Epithelial cell of esophagus (primary cell): ENCODE data around the gene HLA-E.

Experiments used
- DNase-seq: peaks from one replicate; pipeline ENCODE4 v3.0.0; 2010; ENCODE audit warnings: low read depth
- H3K4me3 ChIP-seq: 2 replicates; pipeline ENCODE4 v1.5.1; 2011; ENCODE audit warnings: mild to moderate bottlenecking, low read length, control low read depth
- TF ChIP-seq, protein P1 (sequence below): IDR thresholded peaks from 2 replicates; pipeline ENCODE4 v1.5.1; 2011; ENCODE audit warnings: low read depth, mild to moderate bottlenecking, low read length, control low read depth, inconsistent platforms; ENCODE audit not compliant: insufficient read depth; ENCODE audit errors: missing control alignments

The HLA-E gene

DNA sequence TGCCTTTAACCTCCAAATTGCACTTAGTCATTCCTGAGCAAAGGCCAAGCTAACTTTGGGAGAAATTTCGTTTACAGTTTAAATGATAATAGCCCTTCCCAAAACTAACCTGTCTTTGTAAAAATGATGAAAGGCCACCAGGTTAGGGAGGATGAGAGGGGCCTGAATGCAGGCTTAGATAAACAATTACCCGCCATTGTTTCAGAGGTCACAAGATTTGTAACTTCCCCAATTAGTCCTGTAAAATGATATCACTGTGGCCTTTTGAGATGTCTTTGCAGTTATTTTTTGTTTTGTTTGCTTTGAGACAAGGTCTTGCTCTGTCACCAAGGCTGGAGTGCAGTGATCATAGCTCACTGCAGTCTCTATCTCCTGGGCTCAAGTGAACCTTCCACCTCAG lies 40.7 kb downstream of the HLA-E start:
- H3K4me3 ChIP-seq: no peak overlapping the region
- TF ChIP-seq, protein P1, sequence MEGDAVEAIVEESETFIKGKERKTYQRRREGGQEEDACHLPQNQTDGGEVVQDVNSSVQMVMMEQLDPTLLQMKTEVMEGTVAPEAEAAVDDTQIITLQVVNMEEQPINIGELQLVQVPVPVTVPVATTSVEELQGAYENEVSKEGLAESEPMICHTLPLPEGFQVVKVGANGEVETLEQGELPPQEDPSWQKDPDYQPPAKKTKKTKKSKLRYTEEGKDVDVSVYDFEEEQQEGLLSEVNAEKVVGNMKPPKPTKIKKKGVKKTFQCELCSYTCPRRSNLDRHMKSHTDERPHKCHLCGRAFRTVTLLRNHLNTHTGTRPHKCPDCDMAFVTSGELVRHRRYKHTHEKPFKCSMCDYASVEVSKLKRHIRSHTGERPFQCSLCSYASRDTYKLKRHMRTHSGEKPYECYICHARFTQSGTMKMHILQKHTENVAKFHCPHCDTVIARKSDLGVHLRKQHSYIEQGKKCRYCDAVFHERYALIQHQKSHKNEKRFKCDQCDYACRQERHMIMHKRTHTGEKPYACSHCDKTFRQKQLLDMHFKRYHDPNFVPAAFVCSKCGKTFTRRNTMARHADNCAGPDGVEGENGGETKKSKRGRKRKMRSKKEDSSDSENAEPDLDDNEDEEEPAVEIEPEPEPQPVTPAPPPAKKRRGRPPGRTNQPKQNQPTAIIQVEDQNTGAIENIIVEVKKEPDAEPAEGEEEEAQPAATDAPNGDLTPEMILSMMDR: no peak
- DNase-seq: no peak

DNA sequence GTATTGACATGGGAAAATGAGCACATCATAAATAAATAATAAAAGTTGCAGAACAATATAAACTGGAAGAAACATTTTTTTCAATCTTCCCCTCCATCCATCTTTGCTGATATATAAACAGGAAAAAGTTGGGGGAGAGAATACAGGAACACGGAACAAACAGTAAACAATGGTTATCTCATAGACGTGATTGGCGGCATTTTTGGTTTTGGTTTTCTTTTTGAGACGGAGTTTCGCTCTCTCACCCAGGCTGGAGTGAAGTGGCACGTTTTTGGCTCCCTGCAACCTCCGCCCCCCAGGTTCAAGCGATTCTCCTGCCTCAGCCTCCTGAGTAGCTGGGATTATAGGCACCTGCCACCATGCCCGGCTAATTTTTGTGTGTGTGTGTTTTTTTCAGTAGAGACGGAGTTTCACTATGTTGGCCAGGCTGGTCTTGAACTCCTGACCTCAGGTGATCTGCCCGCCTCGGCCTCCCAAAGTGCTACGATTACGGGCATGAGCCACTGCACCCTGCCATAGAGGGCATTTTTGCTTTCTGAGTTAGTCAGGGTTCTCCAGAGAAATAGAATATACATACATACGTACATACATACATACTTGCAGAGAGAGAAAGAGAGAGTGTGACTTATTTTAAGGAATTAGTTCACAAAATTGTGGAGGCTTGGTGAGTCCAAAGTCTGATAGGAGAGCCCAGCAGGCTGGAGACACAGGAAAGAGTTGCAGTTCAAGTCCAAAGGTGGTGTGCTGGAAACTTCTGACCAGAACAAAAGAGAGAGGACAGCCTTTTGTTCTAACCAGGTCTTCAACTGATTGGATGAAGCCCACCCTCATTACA lies 44.4 kb downstream of the HLA-E start:
- no peak overlapping the region for H3K4me3 ChIP-seq
- no peak for DNase-seq
- TF ChIP-seq, protein P1: no peak

DNA sequence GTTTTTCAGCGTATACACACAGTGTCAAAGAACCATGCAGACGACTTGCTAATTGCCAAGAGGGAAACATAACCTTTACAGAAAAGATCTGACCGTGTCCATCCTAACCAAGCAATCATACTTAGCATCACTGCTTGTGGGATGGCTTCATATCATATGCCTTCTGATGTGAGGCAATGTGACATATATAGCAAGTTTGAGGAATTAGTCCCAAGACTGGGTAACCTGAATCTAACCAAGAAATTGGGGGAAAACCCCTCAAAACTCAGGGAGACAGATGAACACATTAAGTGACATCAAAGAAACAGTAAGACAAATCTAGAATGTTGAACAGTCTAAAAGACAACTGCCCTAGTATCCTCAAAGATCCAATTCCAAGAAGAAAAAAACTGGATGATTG lies 48.6 kb downstream of the HLA-E start:
- TF ChIP-seq, protein P1: no peak
- no peak for DNase-seq
- no peak overlapping the region for H3K4me3 ChIP-seq

DNA sequence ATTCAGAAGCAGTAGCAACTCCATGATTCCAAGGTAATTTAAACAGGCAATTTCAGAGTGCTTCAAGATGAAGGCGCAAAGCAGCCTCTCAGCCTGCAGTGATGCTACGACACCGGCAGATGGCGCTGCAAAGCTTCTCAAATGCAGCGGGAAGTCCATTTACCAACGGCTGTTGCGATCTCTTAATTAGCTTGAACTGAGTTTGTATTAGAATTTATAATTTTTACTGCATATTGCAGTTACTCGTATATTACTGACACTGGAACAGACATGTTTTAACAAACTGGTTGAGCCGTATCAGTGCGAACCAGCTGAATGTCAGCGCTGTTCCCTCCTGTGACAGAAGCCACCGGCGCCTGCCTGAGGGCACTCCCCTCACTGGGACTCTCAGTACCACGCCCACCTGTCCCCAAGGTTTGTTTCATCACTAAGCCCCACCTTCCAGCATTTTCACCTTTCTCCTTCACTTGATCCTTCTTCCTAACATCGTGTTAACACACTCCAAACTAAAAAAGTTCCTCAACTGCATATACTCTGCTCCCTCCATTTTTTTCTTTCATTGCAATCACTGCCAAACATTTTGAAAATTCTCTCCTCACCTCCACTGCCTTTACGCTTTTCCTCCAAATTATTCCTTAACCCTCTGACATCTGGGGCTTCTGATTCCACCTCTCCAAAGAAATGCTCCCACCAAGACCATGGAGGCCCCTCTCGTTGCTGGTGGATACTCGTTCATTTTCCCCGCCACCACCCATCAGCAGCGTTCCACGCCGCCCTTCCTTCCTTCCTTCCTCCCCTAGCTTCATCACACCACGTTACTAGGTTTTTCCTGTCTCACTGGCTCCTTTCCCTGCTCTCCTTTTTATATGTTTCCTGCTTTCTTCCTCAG lies 52.5 kb downstream of the HLA-E start:
- TF ChIP-seq, protein P1: peak; percentile 100
- peak; percentile 89 for DNase-seq
- H3K4me3 ChIP-seq: peak overlapping the region; percentile 26

DNA sequence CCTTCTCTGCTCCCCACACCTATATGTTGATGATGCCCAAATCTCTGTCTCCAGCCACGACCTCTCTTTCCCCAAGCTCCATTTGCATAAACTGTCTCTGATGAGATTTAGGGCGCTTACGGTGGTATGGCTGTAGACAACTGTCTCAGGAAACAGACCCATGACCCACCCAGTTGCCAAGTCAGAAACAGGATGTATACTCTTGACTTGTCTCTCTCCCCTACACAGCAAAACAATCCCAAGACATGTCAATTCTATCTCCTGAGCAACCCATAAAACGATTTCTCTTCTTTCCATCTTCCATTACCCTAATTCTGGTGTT lies 53.1 kb downstream of the HLA-E start:
- TF ChIP-seq, protein P1: no peak
- H3K4me3 ChIP-seq: no peak overlapping the region
- DNase-seq: no peak

DNA sequence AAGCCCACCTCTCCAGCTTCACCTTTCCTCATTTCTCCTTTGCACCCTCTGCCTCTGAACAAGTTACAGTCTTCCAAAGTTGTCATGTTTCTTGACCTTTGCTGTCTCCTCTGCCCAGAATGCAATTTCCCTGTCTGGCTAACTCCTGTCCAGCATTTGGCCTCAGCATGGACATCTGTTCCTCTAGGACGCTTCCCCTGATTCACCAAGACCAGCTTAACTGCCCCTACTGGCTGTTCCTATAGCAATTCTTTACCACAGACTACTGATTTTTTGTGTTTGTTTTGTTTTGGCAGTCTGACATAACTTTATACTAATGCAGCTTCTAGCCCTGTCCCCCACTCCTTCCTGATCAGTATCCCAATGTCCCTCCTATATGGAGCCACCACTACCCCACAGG lies 53.6 kb downstream of the HLA-E start:
- no peak for DNase-seq
- H3K4me3 ChIP-seq: no peak overlapping the region
- TF ChIP-seq, protein P1: no peak
